Neuronal stem cell (in vitro differentiated cells): Measurements from ENCODE around the gene CARD11.

Experiments used
- DNase-seq: peaks from one replicate; pipeline ENCODE4 v3.0.0-alpha.2; 2013; ENCODE audit warnings: low spot score
- H2AFZ ChIP-seq: one replicate; pipeline ENCODE4 v1.6.1; 2013; ENCODE audit warnings: mild to moderate bottlenecking, low read length, inconsistent platforms
- H2AK5ac ChIP-seq: 2 replicates; pipeline ENCODE4 v1.6.1; 2013; ENCODE audit warnings: low read depth, mild to moderate bottlenecking, inconsistent platforms, low read length, moderate library complexity, mixed read lengths
- H2BK120ac ChIP-seq: 2 replicates; pipeline ENCODE4 v1.6.1; 2013; ENCODE audit warnings: low read depth, mild to moderate bottlenecking, inconsistent platforms, low read length, moderate library complexity, mixed read lengths
- H2BK12ac ChIP-seq: one replicate; pipeline ENCODE4 v1.6.1; 2013; ENCODE audit warnings: low read length, inconsistent platforms
- H2BK15ac ChIP-seq: 2 replicates; pipeline ENCODE4 v1.6.1; 2013; ENCODE audit warnings: mild to moderate bottlenecking, low read length, inconsistent platforms, mixed read lengths
- H2BK5ac ChIP-seq: one replicate; pipeline ENCODE4 v1.6.1; 2013; ENCODE audit warnings: inconsistent platforms, mild to moderate bottlenecking, low read length, moderate library complexity
- H3K14ac ChIP-seq: one replicate; pipeline ENCODE4 v1.6.1; 2013; ENCODE audit warnings: low read length, inconsistent platforms
- H3K18ac ChIP-seq: 2 replicates; pipeline ENCODE4 v1.6.1; 2013; ENCODE audit warnings: low read length, inconsistent platforms
- H3K23ac ChIP-seq: 2 replicates; pipeline ENCODE4 v1.6.1; 2013; ENCODE audit warnings: low read depth, mild to moderate bottlenecking, mixed read lengths, low read length, inconsistent platforms; ENCODE audit not compliant: poor library complexity
- H3K27ac ChIP-seq: replicated peaks from 3 replicates; pipeline ENCODE4 v1.5.1; 2013; ENCODE audit warnings: low read length, inconsistent platforms
- H3K27me3 ChIP-seq, 3 experiments: 2 replicates each; pipeline ENCODE4 v1.6.1; 2013; ENCODE audit warnings: low read length in 3 of 3, mild to moderate bottlenecking in 2 of 3, inconsistent platforms in 1 of 3, low read depth in 1 of 3, mixed read lengths in 1 of 3, moderate library complexity in 1 of 3; ENCODE audit not compliant: control insufficient read depth in 3 of 3, insufficient read depth in 3 of 3
- H3K36me3 ChIP-seq, 2 donors: replicated peaks in 1 of 2; 2 replicates each; pipeline ENCODE4 v1.6.1; 2013; ENCODE audit warnings: low read length in 2 of 2; ENCODE audit not compliant: control insufficient read depth in 2 of 2, insufficient read depth in 2 of 2
- H3K4ac ChIP-seq: 2 replicates; pipeline ENCODE4 v1.6.1; 2013; ENCODE audit warnings: inconsistent platforms, mild to moderate bottlenecking, low read length, moderate library complexity
- H3K4me1 ChIP-seq, 2 donors: 1 replicate in 1 of 2; 2 replicates in 1 of 2; pipeline ENCODE4 v1.6.1; 2013; ENCODE audit warnings: low read length in 2 of 2, low read depth in 1 of 2; ENCODE audit not compliant: control insufficient read depth in 2 of 2, insufficient read depth in 1 of 2
- H3K4me2 ChIP-seq: one replicate; pipeline ENCODE4 v1.6.1; 2013; ENCODE audit warnings: mild to moderate bottlenecking, low read length, inconsistent platforms; ENCODE audit not compliant: insufficient read depth, poor library complexity, severe bottlenecking
- H3K4me3 ChIP-seq, 2 donors: 2 replicates each; pipeline ENCODE4 v1.5.1; 2013; ENCODE audit warnings: low read length in 2 of 2, mild to moderate bottlenecking in 2 of 2, inconsistent platforms in 1 of 2, moderate library complexity in 1 of 2
- H3K79me1 ChIP-seq: one replicate; pipeline ENCODE4 v1.6.1; 2013; ENCODE audit warnings: low read depth, mild to moderate bottlenecking, inconsistent platforms, low read length, moderate library complexity
- H3K9ac ChIP-seq: one replicate; pipeline ENCODE4 v1.6.1; 2013; ENCODE audit warnings: mild to moderate bottlenecking, low read depth, low read length, inconsistent platforms; ENCODE audit not compliant: poor library complexity
- H3K9me3 ChIP-seq, 2 donors: replicated peaks in 1 of 2; 2 replicates each; pipeline versions ENCODE3 to v1.6.1; 2013; ENCODE audit warnings: low read length in 2 of 2, mild to moderate bottlenecking in 2 of 2, inconsistent platforms in 1 of 2, low read depth in 1 of 2, mixed read lengths in 1 of 2, moderate library complexity in 1 of 2; ENCODE audit not compliant: control insufficient read depth in 2 of 2, insufficient read depth in 1 of 2
- H4K8ac ChIP-seq: one replicate; pipeline ENCODE4 v1.6.1; 2013; ENCODE audit warnings: low read depth, mild to moderate bottlenecking, inconsistent platforms, low read length, moderate library complexity
- H4K91ac ChIP-seq: one replicate; pipeline ENCODE4 v1.6.1; 2013; ENCODE audit warnings: low read length, low read depth, mild to moderate bottlenecking, inconsistent platforms; ENCODE audit not compliant: poor library complexity
- WGBS, 2 donors: extraction: QIAGEN DNeasy Blood & Tissue Kit; methylation state at CpG; one replicate each; pipeline ENCODE4 v1.1.7; 2013; ENCODE audit warnings: missing lambda C conversion rate in 2 of 2, mixed read lengths in 1 of 2; ENCODE audit not compliant: insufficient read length in 2 of 2, insufficient replicate concordance in 1 of 2; ENCODE audit errors: extremely low coverage in 2 of 2; 5-methylcytosine and 5-hydroxymethylcytosine counted together

CARD11 gene

DNA sequence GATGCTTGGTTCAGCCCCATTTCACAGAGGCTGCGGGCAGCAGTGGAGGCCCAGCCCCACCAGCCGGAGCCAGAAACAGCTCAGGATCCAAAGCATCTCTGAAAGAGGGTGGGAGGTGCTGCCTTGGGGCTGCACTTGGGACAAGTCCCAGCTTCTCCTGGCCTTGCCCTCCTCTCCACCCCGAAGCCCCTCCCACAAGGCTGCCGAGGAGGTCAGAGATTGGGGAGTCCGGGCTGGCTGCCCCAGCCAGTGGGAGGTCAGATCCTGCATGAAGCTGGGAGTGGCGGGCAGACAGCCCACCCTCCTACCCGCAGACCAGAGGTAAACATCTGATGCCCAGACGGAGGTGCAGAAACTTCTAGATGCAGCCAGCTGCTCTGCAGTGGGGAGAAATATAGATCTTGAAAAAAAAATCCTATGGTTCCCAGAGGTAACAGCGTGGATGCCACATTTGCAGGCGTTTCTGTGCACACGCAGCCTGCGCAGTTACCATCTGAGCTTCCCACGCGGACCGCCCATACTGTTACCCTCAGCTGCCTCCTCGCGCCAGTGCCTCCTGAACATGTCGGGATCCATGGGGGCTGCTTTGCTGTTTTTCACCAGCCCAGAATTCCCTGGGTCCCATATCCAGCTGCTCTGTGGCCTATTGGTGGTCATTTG lies 162.7 kb downstream of the CARD11 start:
- H2BK5ac ChIP-seq, result no peak overlapping the region
- no peak overlapping the region for H2BK12ac ChIP-seq
- peaks cover 0 to 2% of the 10 kb centered on the region in 2 donors for H3K36me3 ChIP-seq
- no peak overlapping the region for H3K27ac ChIP-seq
- no peak overlapping the region for H4K91ac ChIP-seq
- no peak for DNase-seq
- no peaks in the 10 kb centered on the region for H3K27me3 ChIP-seq
- H2AFZ ChIP-seq, result peak overlapping the region; percentile 56
- no peaks in the 10 kb centered on the region for H3K79me1 ChIP-seq
- no peak overlapping the region for H3K4me2 ChIP-seq
- peak overlapping the region; percentile 89 for H2AK5ac ChIP-seq
- H3K9ac ChIP-seq, result no peak overlapping the region
- WGBS, 2 donors, result no CpG with 5 or more reads among the region's 18 CpGs
- H3K23ac ChIP-seq, result no peak overlapping the region
- no peak overlapping the region for H3K4ac ChIP-seq
- H3K4me3 ChIP-seq, result no peak overlapping the region
- H2BK15ac ChIP-seq, result no peak overlapping the region
- H3K4me1 ChIP-seq, result peaks cover 14 to 31% of the 10 kb centered on the region in 2 donors
- peaks cover 0 to 8% of the 10 kb centered on the region in 2 donors for H3K9me3 ChIP-seq
- H3K18ac ChIP-seq, result peak overlapping the region; percentile 70
- H2BK120ac ChIP-seq, result no peak overlapping the region
- no peak overlapping the region for H3K14ac ChIP-seq
- H4K8ac ChIP-seq, result no peak overlapping the region

DNA sequence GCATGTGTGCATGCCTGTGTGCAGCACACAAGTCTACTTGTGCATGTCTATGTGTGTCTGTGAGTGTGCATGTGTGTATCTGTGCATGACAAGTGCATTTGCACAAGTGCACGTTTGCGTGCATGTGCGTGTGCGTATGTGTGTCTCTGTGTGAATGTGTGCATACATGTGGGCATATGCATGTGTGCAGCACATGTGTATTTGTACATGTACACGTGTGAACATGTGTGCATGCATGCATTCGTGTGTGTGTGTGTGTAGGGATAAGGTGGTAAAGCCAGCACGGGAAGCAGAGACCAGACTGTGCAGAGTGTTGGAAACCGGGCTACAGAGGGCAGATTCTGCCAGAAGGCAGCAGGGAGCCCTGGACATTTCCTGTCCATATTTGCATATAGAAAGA lies 163.6 kb downstream of the CARD11 start:
- Histone ChIP-seq H3K23ac (peak overlapping the region; percentile 3), H2BK12ac (peak overlapping the region; percentile 12), H3K27me3 (no peaks in the 10 kb centered on the region), H3K4ac (no peak overlapping the region), H3K4me2 (no peak overlapping the region), H3K14ac (peak overlapping the region; percentile 67), H3K9me3 (peaks cover 0 to 8% of the 10 kb centered on the region in 2 donors), H3K79me1 (no peaks in the 10 kb centered on the region), H3K27ac (no peak overlapping the region), H2BK5ac (no peak overlapping the region), H4K91ac (peak overlapping the region; percentile 80), H2AFZ (peak overlapping the region; percentile 56), H3K4me3 (peak overlapping the region in 1 of 2 donors; percentile 58), H3K18ac (peak overlapping the region; percentile 31), H2BK120ac (no peak overlapping the region), H4K8ac (peak overlapping the region; percentile 70), H2AK5ac (no peak overlapping the region), H2BK15ac (no peak overlapping the region), H3K36me3 (peaks cover 0 to 2% of the 10 kb centered on the region in 2 donors), H3K4me1 (peaks cover 16 to 31% of the 10 kb centered on the region in 2 donors), H3K9ac (peak overlapping the region; percentile 56)
- no CpG with 5 or more reads among the region's 8 CpGs for WGBS, 2 donors
- no peak for DNase-seq

DNA sequence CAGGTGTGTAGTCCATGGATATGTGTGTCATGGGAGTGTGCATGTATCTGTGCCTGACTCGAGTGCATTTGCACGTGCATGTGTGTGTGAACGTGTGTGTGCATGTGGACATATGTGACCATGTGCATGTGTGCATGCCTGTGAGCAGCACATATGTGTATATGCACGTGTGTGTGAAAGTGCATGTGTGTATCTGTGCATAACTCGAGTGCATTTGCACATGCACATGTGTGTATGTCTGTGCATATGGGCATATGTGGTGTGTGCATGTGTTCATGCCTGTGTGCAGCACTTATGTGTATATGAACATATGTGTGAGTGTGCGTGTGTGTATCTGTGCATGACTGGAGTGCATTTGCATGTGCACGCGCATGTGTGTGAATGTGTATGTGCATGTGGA lies 164.3 kb downstream of the CARD11 start:
- Histone ChIP-seq H3K23ac (peak overlapping the region; percentile 48), H2BK15ac (no peak overlapping the region), H2BK5ac (no peak overlapping the region), H4K91ac (no peak overlapping the region), H3K14ac (peak overlapping the region; percentile 14), H4K8ac (no peak overlapping the region), H2AFZ (no peak overlapping the region), H3K9me3 (peaks cover 0 to 8% of the 10 kb centered on the region in 2 donors), H3K4me1 (peaks cover 16 to 31% of the 10 kb centered on the region in 2 donors), H3K36me3 (peaks cover 0 to 2% of the 10 kb centered on the region in 2 donors), H3K79me1 (no peaks in the 10 kb centered on the region), H3K4me3 (peak overlapping the region in 1 of 2 donors; percentile 58), H3K18ac (peak overlapping the region; percentile 31), H2AK5ac (no peak overlapping the region), H3K4ac (no peak overlapping the region), H3K27ac (no peak overlapping the region), H3K27me3 (no peaks in the 10 kb centered on the region), H2BK12ac (no peak overlapping the region), H3K9ac (peak overlapping the region; percentile 56), H2BK120ac (no peak overlapping the region), H3K4me2 (no peak overlapping the region)
- no peak for DNase-seq
- WGBS, 2 donors, result no CpG with 5 or more reads among the region's 8 CpGs

DNA sequence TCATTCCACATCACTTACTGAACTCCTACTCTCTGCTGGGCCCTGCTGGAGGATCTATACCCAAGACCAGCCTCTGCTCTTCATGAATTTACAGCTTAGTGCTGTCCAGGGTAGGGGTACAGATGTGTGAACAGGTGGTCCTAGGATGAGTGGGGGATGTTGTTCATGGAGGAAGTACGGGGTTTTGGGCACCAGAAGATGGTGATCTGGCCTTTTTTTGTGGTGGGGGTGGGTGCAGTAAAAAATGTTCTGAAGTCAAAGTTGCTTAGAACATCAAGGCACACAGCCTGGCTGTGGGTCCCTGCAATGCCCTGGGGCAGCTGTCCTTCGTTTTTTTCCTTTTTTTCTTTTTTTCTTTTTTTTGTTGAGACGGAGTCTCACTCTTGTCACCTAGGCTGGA lies 165.4 kb downstream of the CARD11 start:
- no peak for DNase-seq
- Histone ChIP-seq H3K4me1 (peaks cover 16 to 28% of the 10 kb centered on the region in 2 donors), H3K79me1 (no peaks in the 10 kb centered on the region), H4K91ac (no peak overlapping the region), H3K4me3 (no peak overlapping the region), H2BK5ac (no peak overlapping the region), H3K14ac (no peak overlapping the region), H3K27ac (no peak overlapping the region), H3K9ac (no peak overlapping the region), H3K4me2 (no peak overlapping the region), H3K18ac (no peak overlapping the region), H3K4ac (no peak overlapping the region), H2AK5ac (no peak overlapping the region), H4K8ac (no peak overlapping the region), H3K27me3 (no peaks in the 10 kb centered on the region), H3K36me3 (peaks cover 0 to 2% of the 10 kb centered on the region in 2 donors), H2AFZ (no peak overlapping the region), H2BK15ac (no peak overlapping the region), H2BK12ac (no peak overlapping the region), H3K23ac (no peak overlapping the region), H3K9me3 (peaks cover 0 to 8% of the 10 kb centered on the region in 2 donors), H2BK120ac (no peak overlapping the region)
- no CpG with 5 or more reads among the region's 3 CpGs for WGBS, 2 donors
